Duodenal mucosa (tissue), 2 donors: ENCODE data around the gene CFAP157.
A peak's percentile ranks its signal among the peaks of the same experiment; 100 is the strongest.

Experiments
- H3K27ac ChIP-seq: one replicate; pipeline ENCODE4 v1.7.0; 2013; ENCODE audit warnings: low read depth, low read length
- H3K27me3 ChIP-seq, 2 donors: one replicate each; pipeline ENCODE4 v1.7.0; 2013; ENCODE audit warnings: low read length in 2 of 2, control low read depth in 1 of 2; ENCODE audit not compliant: insufficient read depth in 2 of 2, control insufficient read depth in 1 of 2
- H3K36me3 ChIP-seq, 2 donors: one replicate each; pipeline ENCODE4 v1.7.0; 2013; ENCODE audit warnings: low read length in 2 of 2, control low read depth in 1 of 2; ENCODE audit not compliant: insufficient read depth in 2 of 2, control insufficient read depth in 1 of 2
- H3K4me1 ChIP-seq, 2 donors: one replicate each; pipeline ENCODE4 v1.7.0; 2013; ENCODE audit warnings: low read length in 2 of 2, control low read depth in 1 of 2; ENCODE audit not compliant: insufficient read depth in 2 of 2, control insufficient read depth in 1 of 2
- H3K4me3 ChIP-seq, 2 donors: one replicate each; pipeline ENCODE4 v1.7.0; 2013; ENCODE audit warnings: low read length in 2 of 2, low read depth in 1 of 2
- H3K9ac ChIP-seq, 2 donors: one replicate each; pipeline ENCODE4 v1.7.0; 2013; ENCODE audit warnings: low read length in 2 of 2, low read depth in 1 of 2
- H3K9me3 ChIP-seq, 2 donors: one replicate each; pipeline ENCODE4 v1.7.0; 2013; ENCODE audit warnings: low read length in 2 of 2, control low read depth in 1 of 2; ENCODE audit not compliant: control insufficient read depth in 1 of 2

Gene CFAP157

DNA sequence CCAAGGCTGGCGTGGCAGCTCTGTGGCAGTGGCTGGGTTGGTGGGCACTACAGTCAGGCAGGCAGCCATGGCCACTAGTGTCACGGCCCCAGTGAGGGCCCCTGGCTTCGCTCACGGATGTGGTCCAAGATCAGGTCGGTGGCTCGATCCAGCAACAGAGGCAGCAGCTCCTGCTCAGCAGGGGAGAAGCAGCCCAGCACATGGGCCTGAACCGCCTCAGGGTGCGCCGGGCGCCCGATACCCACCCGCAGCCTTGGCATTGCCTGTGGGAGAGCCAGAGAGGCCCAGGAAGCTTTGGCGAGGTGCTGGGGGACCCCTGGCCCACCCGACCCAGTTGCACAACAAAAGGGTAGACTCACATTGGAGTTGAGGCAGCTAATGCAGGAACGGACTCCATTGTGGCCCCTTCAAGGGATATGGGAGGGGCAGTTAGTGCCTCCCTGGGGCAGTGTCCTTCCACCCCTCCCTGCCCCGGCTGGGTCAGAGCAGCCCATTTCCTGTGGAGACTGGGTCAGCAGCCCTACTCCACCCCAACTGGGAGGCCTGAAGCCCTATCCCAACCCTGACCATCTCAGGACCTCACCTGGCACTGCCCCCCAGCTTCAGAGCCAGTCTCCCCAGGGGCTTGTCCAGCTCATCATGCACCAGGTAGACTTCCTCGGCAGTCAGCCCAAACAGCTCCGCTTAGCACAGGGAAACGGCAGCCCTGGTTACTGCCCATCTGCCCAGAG, 7.4 kb downstream of the CFAP157 start:
- Histone ChIP-seq H3K9me3 (no peaks in the 10 kb centered on the region), H3K4me3 (peak overlapping the region in 1 of 2 donors; percentile 29), H3K9ac (no peak overlapping the region), H3K36me3 (no peaks in the 10 kb centered on the region), H3K27me3 (no peaks in the 10 kb centered on the region), H3K4me1 (peaks cover 10 to 14% of the 10 kb centered on the region in 2 donors), H3K27ac (no peak overlapping the region)

DNA sequence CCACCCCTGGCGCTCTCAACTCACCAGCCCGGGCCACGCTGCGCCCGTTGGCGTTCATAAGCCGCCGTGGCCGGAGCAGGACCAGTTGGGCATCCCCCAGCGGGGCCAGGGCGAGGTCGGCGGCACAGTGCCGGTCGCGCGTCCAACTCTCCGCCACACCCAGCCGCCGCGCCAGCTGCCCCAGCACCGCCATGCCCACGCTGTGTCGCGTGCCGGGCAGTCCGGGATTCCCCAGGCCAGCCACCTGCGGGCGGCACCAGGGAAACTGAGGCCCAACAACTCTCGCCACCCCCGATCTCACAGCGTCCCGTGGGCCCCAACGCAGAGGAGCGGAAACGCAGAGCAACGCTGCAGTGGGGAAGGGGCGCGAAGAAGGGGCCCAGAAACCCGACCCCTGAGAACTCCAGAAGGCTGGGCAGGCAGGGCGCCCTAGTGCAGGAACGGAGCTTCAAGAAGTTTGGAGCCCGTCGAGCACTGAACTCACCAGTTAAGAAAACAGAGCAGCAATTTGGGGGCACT, 8.2 kb downstream of the CFAP157 start:
- Histone ChIP-seq H3K27me3 (no peaks in the 10 kb centered on the region), H3K27ac (peak overlapping the region; percentile 82), H3K36me3 (no peaks in the 10 kb centered on the region), H3K9me3 (no peaks in the 10 kb centered on the region), H3K9ac (peak overlapping the region; percentile 58 to 79), H3K4me1 (peaks cover 10 to 14% of the 10 kb centered on the region in 2 donors), H3K4me3 (peak overlapping the region; percentile 84)

- peak within 1 kb of the TSS; percentile 82 for H3K27ac ChIP-seq
- H3K4me3 ChIP-seq, result peak within 1 kb of the TSS; percentile 84
- no peaks in the 10 kb centered on the region for H3K27me3 ChIP-seq
- H3K36me3 ChIP-seq, result no peaks in the 10 kb centered on the region
- H3K9ac ChIP-seq, result peak within 1 kb of the TSS; percentile 58 to 79
- peaks cover 10 to 14% of the 10 kb centered on the region in 2 donors for H3K4me1 ChIP-seq
- no peaks in the 10 kb centered on the region for H3K9me3 ChIP-seq
These were observed 8.9 kb downstream of the CFAP157 start, which contains the start of the genes PTRH1 and TTC16 for GRCh38 chr9:127715470-127716337. TSS of gene PTRH1 (minus strand) at chr9:127715663. CDS start at chr9:127715639, 24 bp downstream. TSS of gene TTC16 (plus strand) at chr9:127716079. CDS start at chr9:127716146, 67 bp downstream.

GRCh38 chr9:127716412-127716811, 9.6 kb downstream of the CFAP157 start:
- Histone ChIP-seq H3K9me3 (no peaks in the 10 kb centered on the region), H3K4me3 (peak overlapping the region in 1 of 2 donors; percentile 84), H3K4me1 (peaks cover 10 to 14% of the 10 kb centered on the region in 2 donors), H3K9ac (peak overlapping the region; percentile 48 to 79), H3K36me3 (no peaks in the 10 kb centered on the region), H3K27ac (no peak overlapping the region), H3K27me3 (no peaks in the 10 kb centered on the region)

GRCh38 chr9:127717766-127718165, 11.0 kb downstream of the CFAP157 start:
- Histone ChIP-seq H3K27ac (no peak overlapping the region), H3K4me1 (peaks cover 10 to 20% of the 10 kb centered on the region in 2 donors), H3K36me3 (no peaks in the 10 kb centered on the region), H3K9me3 (no peaks in the 10 kb centered on the region), H3K9ac (no peak overlapping the region), H3K27me3 (no peaks in the 10 kb centered on the region), H3K4me3 (no peak overlapping the region)

DNA sequence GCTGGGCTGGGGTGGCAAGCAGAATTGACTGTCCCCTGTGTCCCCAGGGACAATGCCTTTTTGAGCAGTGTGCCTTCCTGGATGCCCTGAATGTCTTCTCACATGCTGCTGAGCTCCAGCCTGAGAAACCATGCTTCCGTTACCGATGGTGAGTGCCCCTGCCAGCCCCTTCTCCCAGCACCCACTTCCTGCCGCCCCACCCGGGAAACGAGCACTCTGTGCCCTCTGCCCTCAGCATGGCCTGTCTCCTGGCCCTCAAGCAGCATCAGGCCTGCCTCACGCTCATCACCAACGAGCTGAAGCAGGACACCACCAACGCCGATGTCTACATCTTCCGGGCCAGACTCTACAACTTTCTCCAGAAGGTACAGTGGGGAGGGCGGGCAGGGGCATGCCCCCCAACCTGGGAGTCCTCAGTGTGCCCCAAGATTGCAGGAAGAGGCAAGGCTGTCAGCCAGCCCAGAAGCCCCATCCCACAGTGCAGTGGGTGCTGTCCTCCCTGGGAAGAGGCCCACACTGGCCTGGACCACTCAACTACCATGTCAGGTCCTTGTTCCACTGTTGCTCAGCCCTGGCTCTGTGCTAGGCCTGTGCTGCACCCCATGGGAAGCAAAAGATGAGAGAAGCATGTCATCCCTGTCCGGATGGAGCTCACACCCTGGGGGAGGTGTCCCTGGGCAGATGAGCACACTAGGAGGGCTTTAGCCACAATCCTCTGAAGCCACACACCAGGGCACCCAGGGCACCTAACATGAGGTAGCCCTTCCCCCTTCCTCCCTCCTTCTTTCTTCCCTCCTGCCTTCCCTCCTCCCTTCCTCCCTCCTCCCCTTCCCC, 13.5 kb downstream of the CFAP157 start:
- H3K9ac ChIP-seq, result no peak overlapping the region
- H3K9me3 ChIP-seq, result no peaks in the 10 kb centered on the region
- H3K4me1 ChIP-seq, result peaks cover 3 to 13% of the 10 kb centered on the region in 2 donors
- H3K4me3 ChIP-seq, result no peak overlapping the region
- no peak overlapping the region for H3K27ac ChIP-seq
- no peaks in the 10 kb centered on the region for H3K27me3 ChIP-seq
- H3K36me3 ChIP-seq, result no peaks in the 10 kb centered on the region

DNA sequence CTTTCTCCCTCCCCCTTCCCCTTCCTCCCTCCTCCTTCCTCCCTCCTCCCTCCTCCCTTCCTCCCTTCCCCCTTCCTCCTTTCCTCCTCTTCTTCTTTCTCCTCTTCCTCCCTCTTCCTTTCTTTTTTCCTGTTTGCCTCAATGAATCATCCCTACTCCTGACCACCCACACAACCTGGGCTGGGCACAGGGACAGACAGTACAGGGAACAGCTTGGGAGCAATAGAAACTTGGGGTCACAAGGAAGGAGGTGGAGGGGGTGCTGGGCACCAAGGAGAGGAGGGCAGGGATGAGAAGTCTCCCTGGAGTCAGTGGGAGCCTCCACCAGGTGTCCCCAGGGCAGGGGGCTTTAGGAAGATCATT, 14.1 kb downstream of the CFAP157 start:
- H3K9me3 ChIP-seq, result no peaks in the 10 kb centered on the region
- no peak overlapping the region for H3K27ac ChIP-seq
- H3K36me3 ChIP-seq, result no peaks in the 10 kb centered on the region
- H3K27me3 ChIP-seq, result no peaks in the 10 kb centered on the region
- H3K4me3 ChIP-seq, result no peak overlapping the region
- no peak overlapping the region for H3K9ac ChIP-seq
- H3K4me1 ChIP-seq, result peaks cover 3 to 13% of the 10 kb centered on the region in 2 donors

DNA sequence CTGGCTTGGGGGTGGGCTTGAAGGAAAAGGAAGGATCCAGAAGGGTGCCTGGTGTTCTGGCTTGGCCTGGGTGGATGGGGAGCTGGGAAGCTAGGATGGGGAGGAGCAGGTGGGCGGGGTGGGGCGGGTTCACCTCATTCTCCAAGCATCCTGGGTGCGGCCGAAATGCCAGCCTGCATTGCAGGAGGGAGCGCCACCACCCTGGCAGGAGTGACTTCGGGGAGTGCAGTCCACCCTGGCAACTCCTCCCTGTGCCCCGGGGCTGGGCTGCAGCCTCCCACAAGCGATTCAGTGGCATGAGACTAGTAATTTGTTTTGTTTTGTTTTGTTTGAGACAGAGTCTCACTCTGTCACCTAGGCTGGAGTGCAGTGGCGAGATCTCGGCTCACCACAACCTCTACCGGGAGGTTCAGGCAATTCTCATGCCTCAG, 14.6 kb downstream of the CFAP157 start:
- Histone ChIP-seq H3K4me3 (no peak overlapping the region), H3K27ac (no peak overlapping the region), H3K9ac (no peak overlapping the region), H3K36me3 (no peaks in the 10 kb centered on the region), H3K9me3 (no peaks in the 10 kb centered on the region), H3K27me3 (no peaks in the 10 kb centered on the region), H3K4me1 (peaks cover 0 to 7% of the 10 kb centered on the region in 2 donors)

GRCh38 chr9:127722055-127722745, 15.4 kb downstream of the CFAP157 start:
- H3K4me3 ChIP-seq, result no peak overlapping the region
- H3K9me3 ChIP-seq, result no peaks in the 10 kb centered on the region
- no peaks in the 10 kb centered on the region for H3K36me3 ChIP-seq
- peaks cover 0 to 6% of the 10 kb centered on the region in 2 donors for H3K4me1 ChIP-seq
- no peak overlapping the region for H3K9ac ChIP-seq
- H3K27me3 ChIP-seq, result no peaks in the 10 kb centered on the region
- H3K27ac ChIP-seq, result no peak overlapping the region
